HG02973 (cell line): ENCODE data around the gene CACNA1B.
"Not testable (repeated sequence)": the region's sequence is repeated elsewhere in the genome, so short reads cannot be mapped to it uniquely, and the experiment has no call there.

ENCODE experiments used
- ATAC-seq: cut with Tn5 transposase; IDR thresholded peaks from one replicate; pipeline ENCODE4 v1.9.1; 2021; ENCODE audit warnings: moderate library complexity; ENCODE audit not compliant: unreplicated experiment

CACNA1B gene

DNA sequence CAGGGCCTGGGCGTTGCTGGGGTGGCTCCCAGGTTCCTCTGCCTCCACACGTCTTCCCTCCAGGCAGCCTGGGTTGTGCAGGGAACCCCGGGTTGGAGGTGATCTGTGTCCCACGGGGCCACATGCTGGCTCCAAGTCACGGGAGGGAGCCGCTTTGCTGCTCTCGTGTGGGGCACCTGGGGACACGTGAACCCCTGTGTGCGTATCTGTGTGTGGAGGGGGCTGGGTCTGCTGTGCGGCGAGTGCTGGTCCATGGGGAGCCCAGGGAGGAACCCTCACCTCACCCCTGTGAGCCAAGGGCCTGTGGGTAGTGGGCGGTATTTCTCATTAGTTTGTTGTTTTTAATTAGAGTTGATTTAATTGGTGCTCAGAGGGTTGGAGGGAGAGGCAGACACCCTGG lies 7.5 kb downstream of the CACNA1B start:
- not testable (repeated sequence) for ATAC-seq

- ATAC-seq: not testable (repeated sequence)
Measured at GRCh38 chr9:137888621-137889020, 11.0 kb downstream of the CACNA1B start.

GRCh38 chr9:137889966-137890365 lies 12.4 kb downstream of the CACNA1B start:
- not testable (repeated sequence) for ATAC-seq

- ATAC-seq: not testable (repeated sequence)
Measured at GRCh38 chr9:137890768-137891587, 13.4 kb downstream of the CACNA1B start.

DNA sequence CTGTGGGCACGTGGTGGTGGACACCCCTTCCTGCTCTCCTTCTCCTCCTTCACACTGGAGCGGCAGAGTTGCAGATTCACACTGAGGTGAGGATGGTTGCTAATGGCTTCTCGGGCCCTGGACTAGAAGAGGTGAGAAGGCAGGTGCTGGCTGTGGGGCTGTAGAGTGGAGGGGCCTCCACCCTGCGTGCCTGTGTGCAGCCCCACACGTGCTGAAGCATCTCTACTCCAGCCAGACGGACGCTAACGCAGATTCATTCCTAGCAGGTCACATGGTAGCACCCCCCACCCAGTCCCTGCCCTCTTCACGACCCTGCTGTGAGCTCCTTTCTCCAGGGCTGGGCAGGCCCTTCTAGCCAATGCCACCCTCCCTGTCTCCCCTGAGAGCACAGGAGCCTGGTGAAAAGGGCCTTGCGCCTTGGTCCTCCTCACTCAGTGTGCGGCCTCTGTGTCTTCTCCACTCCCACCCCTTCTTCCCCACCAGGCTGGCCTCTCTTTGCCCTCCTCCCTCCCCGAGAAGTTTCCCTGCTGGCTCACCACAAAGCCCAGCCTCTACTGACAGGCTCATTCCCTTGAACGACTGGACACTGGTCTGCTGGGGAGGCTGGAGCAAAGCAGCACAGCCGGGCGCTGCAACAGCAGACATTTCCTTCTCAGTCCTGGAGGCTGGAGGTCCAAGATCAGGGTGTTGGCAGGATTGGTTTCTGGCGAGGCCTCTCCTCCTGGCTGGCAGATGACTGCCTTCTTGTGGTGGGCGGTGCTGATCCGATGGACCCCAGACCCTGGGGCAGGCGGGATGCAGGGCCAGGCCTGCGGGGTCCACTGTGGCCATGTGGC lies 14.2 kb downstream of the CACNA1B start:
- ATAC-seq: no peak

- ATAC-seq: no peak
Measured at GRCh38 chr9:137892424-137893191, 15.0 kb downstream of the CACNA1B start.

DNA sequence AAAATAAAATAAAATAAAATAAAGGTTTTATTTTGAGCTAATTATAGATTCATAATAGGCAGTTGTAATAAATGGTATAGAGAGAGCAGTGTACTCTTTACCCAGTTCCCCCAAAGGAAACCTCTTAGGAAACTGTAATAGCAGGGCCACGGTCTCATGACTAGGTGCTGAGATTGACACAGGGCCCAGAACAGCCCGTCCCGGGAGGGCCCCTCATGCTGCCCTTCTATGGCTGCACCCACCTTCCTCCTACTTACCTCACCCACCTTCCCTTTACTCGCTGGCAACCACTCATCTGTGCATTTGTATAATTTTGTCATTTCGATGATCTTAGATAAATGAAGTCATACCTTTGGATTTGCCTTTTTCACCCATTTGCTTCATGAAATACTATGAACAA lies 16.1 kb downstream of the CACNA1B start:
- no peak for ATAC-seq

- no peak for ATAC-seq
Measured at GRCh38 chr9:137899551-137900360, 22.2 kb downstream of the CACNA1B start.

GRCh38 chr9:137900584-137901310 lies 23.2 kb downstream of the CACNA1B start:
- no peak for ATAC-seq

GRCh38 chr9:137902646-137903045 lies 25.1 kb downstream of the CACNA1B start:
- no peak for ATAC-seq

GRCh38 chr9:137905740-137906139 lies 28.2 kb downstream of the CACNA1B start:
- ATAC-seq: no peak

DNA sequence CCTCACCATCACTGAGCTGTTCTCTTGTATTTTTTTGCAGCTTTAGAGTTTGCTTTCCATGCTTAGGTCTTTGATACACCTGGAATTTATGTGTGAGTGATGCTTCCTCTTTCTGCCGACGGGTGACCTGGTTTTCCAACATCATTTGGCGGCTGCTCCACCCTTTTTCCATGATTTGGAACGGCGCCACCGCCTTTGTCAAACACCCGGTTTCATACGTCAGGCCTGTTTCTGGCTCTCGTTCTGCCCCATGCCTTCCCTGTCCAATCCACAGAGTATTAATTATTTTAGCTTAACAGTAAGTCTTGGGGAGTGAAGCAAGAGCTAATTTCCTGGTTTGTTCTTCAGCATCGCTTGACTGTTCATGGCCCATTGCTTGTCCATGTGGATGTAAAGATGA lies 30.2 kb downstream of the CACNA1B start:
- no peak for ATAC-seq

DNA sequence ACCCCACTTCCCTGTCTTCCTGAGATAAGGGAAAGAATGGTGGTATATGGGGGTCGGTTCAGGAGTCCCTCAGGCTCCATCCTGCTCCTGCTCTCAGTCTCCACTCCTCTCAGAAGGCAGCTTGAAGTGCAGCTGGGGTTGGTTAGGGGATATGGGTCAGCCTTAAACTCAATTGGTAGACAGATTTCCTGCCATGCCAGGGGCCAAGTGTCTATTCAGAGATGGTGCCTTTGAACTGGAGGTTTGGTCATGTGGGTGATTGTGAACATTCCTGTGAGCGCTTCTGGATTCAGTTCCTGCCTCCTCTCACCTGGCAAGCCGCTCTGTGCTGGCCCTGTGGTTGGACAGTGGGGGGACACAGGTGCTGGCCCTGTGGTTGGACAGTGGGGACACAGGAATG lies 35.1 kb downstream of the CACNA1B start:
- no peak for ATAC-seq

DNA sequence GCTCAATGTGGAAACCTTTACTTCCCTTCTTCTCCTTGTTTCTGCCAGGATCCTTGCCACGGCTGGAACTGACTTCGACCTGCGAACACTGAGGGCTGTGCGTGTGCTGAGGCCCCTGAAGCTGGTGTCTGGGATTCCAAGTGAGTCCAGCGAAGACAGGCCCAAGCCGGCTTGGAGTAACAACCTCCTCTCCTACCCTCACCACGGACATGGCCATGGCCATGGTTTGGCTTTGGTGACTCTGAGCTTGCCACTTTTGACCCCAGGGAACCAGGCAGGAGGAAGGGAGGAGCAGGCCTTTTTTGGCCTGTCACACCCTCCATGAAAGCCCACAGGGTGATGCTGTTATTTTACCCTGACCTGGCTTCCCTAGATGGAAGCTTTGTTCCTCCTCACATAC lies 35.5 kb downstream of the CACNA1B start:
- ATAC-seq: no peak

DNA sequence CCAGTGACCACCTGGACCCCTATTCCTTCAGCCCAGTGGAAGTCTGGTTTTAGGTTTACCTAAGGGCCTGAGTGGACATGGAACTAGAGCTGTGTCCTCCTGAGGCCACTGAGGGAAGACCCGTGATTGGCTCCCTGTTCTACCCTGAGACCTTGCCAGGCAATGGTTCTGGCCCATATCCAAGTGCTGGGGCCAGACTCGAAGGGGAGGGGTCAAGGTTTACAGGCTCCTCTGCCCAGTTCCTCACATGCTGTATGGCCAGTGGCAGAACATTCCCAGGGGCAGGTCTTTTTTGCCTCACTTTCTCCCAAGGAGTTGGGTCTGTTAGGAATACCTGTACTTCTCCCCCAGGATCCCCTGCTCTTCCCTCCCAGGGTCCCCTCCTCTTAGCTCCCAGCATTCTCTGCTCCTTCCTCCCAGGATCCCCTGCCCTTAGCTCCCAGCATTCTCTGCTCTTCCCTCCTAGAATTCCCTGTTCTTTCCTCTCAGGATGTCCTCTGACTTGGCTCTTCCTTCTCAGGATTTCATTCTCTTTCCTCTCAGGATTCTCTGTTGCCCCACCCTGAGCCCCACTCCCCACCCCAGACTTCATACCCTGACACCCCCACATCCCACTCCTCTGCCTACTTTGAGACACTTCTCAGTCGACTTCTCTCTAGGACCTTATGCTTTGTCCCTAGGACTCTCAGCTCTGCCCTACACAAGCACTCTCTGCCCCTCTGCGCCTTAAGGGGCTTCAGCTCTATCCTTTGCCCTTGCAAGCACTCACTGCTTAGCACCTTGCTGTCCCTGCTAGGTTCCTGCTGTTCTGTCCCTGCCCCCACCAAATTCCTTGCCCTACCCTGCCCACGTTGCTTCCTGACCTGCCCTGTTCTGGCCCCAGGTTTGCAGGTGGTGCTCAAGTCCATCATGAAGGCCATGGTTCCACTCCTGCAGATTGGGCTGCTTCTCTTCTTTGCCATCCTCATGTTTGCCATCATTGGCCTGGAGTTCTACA lies 36.5 kb downstream of the CACNA1B start:
- no peak for ATAC-seq

- no peak for ATAC-seq
Measured at GRCh38 chr9:137916540-137916939, 39.0 kb downstream of the CACNA1B start.

- no peak for ATAC-seq
Measured at GRCh38 chr9:137917116-137917515, 39.5 kb downstream of the CACNA1B start.

DNA sequence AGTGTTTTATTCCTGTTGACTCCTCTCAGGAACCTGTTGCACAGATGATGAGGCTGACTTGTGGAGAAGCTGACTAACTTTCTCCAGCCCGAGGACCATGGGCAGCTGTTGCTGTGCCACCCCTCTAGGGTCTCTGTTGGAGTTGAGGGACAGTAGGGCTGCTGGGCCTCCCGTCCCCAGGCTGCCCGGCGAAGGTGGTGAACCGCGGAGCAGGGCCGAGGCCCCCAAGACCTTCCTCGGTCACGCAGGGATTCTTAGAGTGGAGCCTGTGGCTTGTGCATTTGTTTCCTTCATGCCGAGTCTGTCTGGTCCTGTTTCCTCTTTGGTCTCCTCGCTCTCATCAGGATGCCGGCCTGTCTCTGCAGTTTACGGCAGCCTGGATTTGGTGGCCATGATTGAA lies 40.2 kb downstream of the CACNA1B start:
- ATAC-seq: no peak
